ENCODE measurements around the gene CISD3. TPM values are rescaled to one million over a fixed set of nuclear protein-coding genes. Genes with fewer than 3 reads are reported as not detected.

Gene CISD3
- total and polyA plus RNA-seq, 2 of the 4 experiments (the other 2 are of a cell fraction): 1.3 to 14.1 TPM

DNA sequence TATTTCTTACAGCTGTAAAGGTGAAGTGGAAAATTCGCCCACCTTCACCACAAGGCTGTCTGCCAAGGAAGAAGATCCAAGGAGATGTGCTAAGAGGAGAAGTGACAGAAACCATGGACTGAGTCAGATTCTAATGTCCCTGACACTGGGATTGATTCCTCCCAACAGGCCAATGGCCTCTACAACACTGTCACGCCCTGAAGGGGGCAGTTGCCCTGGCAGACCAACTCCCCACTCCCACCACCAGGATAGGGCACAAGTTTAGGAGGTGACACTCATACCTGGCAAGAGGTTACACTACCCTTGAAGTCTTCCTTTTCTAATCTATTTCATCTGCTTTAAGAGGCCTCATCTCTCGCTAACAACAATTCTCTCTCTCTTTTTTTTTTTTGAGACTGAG is 53.1 kb downstream of the CISD3 start:
- Histone ChIP-seq H3K9ac (ENCODE audit: low read depth, low read length) (no peak overlapping the region), H4K8ac (ENCODE audit: low read depth in 2 of 2, low read length in 2 of 2) (no peak overlapping the region), H2AK5ac (ENCODE audit: low read depth, low read length) (no peak overlapping the region), H4K91ac (ENCODE audit: insufficient read depth, low read depth, low read length) (no peak overlapping the region), H2BK5ac (ENCODE audit: low read depth, low read length, poor library complexity, severe bottlenecking) (no peak overlapping the region), H2BK20ac (ENCODE audit: low read depth, low read length) (no peak overlapping the region), H3K56ac (ENCODE audit: extremely low read depth, insufficient read depth, low read length) (no peak overlapping the region), H2AFZ (replicated peaks; ENCODE audit: low read length, poor library complexity) (no peak overlapping the region), H2BK120ac (ENCODE audit: low read depth, low read length) (no peak overlapping the region), H3K9me1 (ENCODE audit: insufficient read depth, low read length) (peaks cover 8% of the 10 kb centered on the region), H3K4ac (ENCODE audit: low read depth, low read length) (no peak overlapping the region), H4K5ac (ENCODE audit: low read depth, low read length) (no peak overlapping the region), H3K4me3 (ENCODE audit: insufficient read depth, low read depth, low read length) (no peak overlapping the region), H3K36me3 (ENCODE audit: control insufficient read depth, insufficient read depth, low read length) (peaks cover 69% of the 10 kb centered on the region), H3K27ac (ENCODE audit: insufficient read depth, low read length) (no peak overlapping the region), H3K18ac (ENCODE audit: low read depth, low read length) (no peak overlapping the region), H4K20me1 (ENCODE audit: insufficient read depth, low read length) (peaks cover 4% of the 10 kb centered on the region; the same call in 1 of the 2 replicates), H3K4me2 (ENCODE audit: low read depth, low read length) (no peak overlapping the region), H3K9me3 (ENCODE audit: control insufficient read depth, insufficient read depth, low read length) (no peaks in the 10 kb centered on the region), H3K79me1 (ENCODE audit: low read depth in 1 of 2, low read length in 2 of 2) (peaks cover 21 to 37% of the 10 kb centered on the region in 2 experiments), H2BK15ac (ENCODE audit: low read depth, low read length) (no peak overlapping the region), H2AK9ac (replicated peaks; ENCODE audit: low read depth, low read length, poor library complexity) (no peak overlapping the region), H3K14ac (replicated peaks; ENCODE audit: low read depth, low read length) (no peak overlapping the region), H3K4me1 (ENCODE audit: control insufficient read depth, insufficient read depth, low read length) (no peaks in the 10 kb centered on the region; the same call in 1 of the 2 replicates), H3K27me3 (ENCODE audit: control insufficient read depth, insufficient read depth, low read length) (no peaks in the 10 kb centered on the region), H3K23ac (ENCODE audit: low read depth, low read length) (no peak overlapping the region)
- DNase-seq (no peak), ATAC-seq (ENCODE audit: low read depth) (no peak)
- ChIA-PET CTCF (no interaction called here), POLR2A (ENCODE audit: unreplicated experiment) (no interaction called here)
- TF ChIP-seq NFE2L2 (IDR thresholded peaks at IDR 0.05; ENCODE audit: low read depth, low read length) (no peak), CEBPB (IDR thresholded peaks at IDR 0.05; ENCODE audit: low read depth, low read length) (no peak), CHD1 (IDR thresholded peaks at IDR 0.05; ENCODE audit: low read depth, low read length) (no peak), POLR2A (IDR thresholded peaks at IDR 0.05; ENCODE audit: low read depth, low read length) (no peak), MAFK (IDR thresholded peaks at IDR 0.05; ENCODE audit: low read depth, low read length) (no peak), MXI1 (IDR thresholded peaks at IDR 0.05; ENCODE audit: borderline replicate concordance, low read depth, low read length) (no peak), RFX5 (IDR thresholded peaks at IDR 0.05; ENCODE audit: low read depth, low read length) (no peak), MAZ (IDR thresholded peaks at IDR 0.05; ENCODE audit: borderline replicate concordance, low read depth, low read length) (no peak), ELK1 (IDR thresholded peaks at IDR 0.05; ENCODE audit: borderline replicate concordance, low read depth, low read length) (no peak), RCOR1 (IDR thresholded peaks at IDR 0.05; ENCODE audit: insufficient replicate concordance, low read length) (no peak), RAD21 (IDR thresholded peaks at IDR 0.05; ENCODE audit: low read length) (no peak), FOS (IDR thresholded peaks at IDR 0.05; ENCODE audit: low read depth, low read length) (no peak), BHLHE40 (IDR thresholded peaks at IDR 0.05; ENCODE audit: low read depth, low read length) (no peak), SMC3 (IDR thresholded peaks at IDR 0.05; ENCODE audit: low read depth, low read length) (no peak)
- TF ChIP-seq, protein P1, sequence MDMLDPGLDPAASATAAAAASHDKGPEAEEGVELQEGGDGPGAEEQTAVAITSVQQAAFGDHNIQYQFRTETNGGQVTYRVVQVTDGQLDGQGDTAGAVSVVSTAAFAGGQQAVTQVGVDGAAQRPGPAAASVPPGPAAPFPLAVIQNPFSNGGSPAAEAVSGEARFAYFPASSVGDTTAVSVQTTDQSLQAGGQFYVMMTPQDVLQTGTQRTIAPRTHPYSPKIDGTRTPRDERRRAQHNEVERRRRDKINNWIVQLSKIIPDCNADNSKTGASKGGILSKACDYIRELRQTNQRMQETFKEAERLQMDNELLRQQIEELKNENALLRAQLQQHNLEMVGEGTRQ (IDR thresholded peaks at IDR 0.05; ENCODE audit: low read depth, low read length): no peak
- TF ChIP-seq, protein P2, sequence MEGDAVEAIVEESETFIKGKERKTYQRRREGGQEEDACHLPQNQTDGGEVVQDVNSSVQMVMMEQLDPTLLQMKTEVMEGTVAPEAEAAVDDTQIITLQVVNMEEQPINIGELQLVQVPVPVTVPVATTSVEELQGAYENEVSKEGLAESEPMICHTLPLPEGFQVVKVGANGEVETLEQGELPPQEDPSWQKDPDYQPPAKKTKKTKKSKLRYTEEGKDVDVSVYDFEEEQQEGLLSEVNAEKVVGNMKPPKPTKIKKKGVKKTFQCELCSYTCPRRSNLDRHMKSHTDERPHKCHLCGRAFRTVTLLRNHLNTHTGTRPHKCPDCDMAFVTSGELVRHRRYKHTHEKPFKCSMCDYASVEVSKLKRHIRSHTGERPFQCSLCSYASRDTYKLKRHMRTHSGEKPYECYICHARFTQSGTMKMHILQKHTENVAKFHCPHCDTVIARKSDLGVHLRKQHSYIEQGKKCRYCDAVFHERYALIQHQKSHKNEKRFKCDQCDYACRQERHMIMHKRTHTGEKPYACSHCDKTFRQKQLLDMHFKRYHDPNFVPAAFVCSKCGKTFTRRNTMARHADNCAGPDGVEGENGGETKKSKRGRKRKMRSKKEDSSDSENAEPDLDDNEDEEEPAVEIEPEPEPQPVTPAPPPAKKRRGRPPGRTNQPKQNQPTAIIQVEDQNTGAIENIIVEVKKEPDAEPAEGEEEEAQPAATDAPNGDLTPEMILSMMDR (conservative IDR thresholded peaks at IDR 0.05; ENCODE audit: low read depth, low read length): no peak
- dilution Hi-C loops (cut with HindIII; ENCODE audit: low sequenced_read_pairs, unreplicated experiment): no loop called here
- in situ Hi-C loops (cut with MboI; ENCODE audit: low sequenced_read_pairs): no loop called here
- intact Hi-C loops (cut with micrococcal nuclease): no loop called here
- no CpG with 5 or more reads among the region's 3 CpGs for WGBS, 2 experiments (ENCODE audit: extremely low coverage in 2 of 2, insufficient read length in 1 of 2)
- BruUV-seq (replicated peaks): no TSS peak
